Tibial nerve (tissue), 4 donors: ENCODE data around the gene PRDM11.

ENCODE experiments used
- EP300 ChIP-seq, 2 donors: sonication (generic); formaldehyde crosslinking; IDR thresholded peaks; one replicate each; pipeline ENCODE4 v1.6.1; 2017; ENCODE audit warnings: antibody characterized with exemption in 2 of 2, mild to moderate bottlenecking in 1 of 2
- POLR2A ChIP-seq, 2 donors: fragments of 450-650 bp; IDR thresholded peaks; one replicate each; pipeline ENCODE4 v1.6.1; 2017; ENCODE audit warnings: antibody characterized with exemption in 2 of 2, mild to moderate bottlenecking in 2 of 2, moderate library complexity in 2 of 2
- TF ChIP-seq, protein P1 (sequence below), 5 experiments: fragments of 200-600 bp in 3 of 5; fragments of 450-650 bp in 2 of 5; sonication (generic) in 3 of 5; IDR thresholded peaks; one replicate each; pipeline ENCODE4 v1.5.1; 2016 to 2019; ENCODE audit warnings: antibody characterized with exemption in 5 of 5, mild to moderate bottlenecking in 3 of 5, moderate library complexity in 2 of 5

DNA sequence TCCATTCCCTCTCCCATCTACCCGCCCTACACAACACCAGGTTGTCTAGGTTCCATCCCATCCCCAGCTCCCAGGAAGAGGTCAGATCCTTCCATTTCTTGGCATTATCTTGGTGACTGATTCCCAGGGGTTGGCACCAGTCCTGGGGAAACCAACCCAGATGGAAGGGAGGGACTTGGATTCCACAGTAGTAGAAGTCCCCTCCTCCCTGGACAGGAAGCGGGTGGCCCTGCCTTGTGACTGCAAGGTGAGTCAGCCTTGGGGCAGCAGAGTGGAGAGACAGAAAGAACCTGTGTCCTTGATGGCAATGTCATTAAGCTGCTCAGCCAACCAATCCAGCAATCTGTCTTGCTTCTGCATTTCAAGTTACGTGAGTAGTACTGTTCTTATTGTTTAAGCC is 113.2 kb downstream of the PRDM11 start:
- TF ChIP-seq, protein P1, sequence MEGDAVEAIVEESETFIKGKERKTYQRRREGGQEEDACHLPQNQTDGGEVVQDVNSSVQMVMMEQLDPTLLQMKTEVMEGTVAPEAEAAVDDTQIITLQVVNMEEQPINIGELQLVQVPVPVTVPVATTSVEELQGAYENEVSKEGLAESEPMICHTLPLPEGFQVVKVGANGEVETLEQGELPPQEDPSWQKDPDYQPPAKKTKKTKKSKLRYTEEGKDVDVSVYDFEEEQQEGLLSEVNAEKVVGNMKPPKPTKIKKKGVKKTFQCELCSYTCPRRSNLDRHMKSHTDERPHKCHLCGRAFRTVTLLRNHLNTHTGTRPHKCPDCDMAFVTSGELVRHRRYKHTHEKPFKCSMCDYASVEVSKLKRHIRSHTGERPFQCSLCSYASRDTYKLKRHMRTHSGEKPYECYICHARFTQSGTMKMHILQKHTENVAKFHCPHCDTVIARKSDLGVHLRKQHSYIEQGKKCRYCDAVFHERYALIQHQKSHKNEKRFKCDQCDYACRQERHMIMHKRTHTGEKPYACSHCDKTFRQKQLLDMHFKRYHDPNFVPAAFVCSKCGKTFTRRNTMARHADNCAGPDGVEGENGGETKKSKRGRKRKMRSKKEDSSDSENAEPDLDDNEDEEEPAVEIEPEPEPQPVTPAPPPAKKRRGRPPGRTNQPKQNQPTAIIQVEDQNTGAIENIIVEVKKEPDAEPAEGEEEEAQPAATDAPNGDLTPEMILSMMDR (IDR thresholded peaks at IDR 0.05): no peak
- no peak for TF ChIP-seq EP300 (IDR thresholded peaks at IDR 0.05)
- no peak for TF ChIP-seq POLR2A (IDR thresholded peaks at IDR 0.05)
